Stomach (tissue), 4 donors: ENCODE data around the gene ERN1.

Experiments used
- CTCF ChIP-seq, 7 experiments: fragments of 450-650 bp in 4 of 7; fragments of 200-600 bp in 3 of 7; sonication (generic) in 3 of 7; IDR thresholded peaks; one replicate each; pipeline ENCODE4 v1.5.1; 2016 to 2019; ENCODE audit warnings: antibody characterized with exemption in 7 of 7, control low read depth in 2 of 7, mild to moderate bottlenecking in 1 of 7
- POLR2A ChIP-seq, 4 donors: fragments of 450-650 bp; IDR thresholded peaks; one replicate each; pipeline ENCODE4 v1.6.1; 2016; ENCODE audit warnings: antibody characterized with exemption in 4 of 4, control low read depth in 2 of 4, mild to moderate bottlenecking in 1 of 4, moderate library complexity in 1 of 4
- POLR2AphosphoS5 ChIP-seq, 3 donors: sonication (generic); formaldehyde crosslinking; IDR thresholded peaks; one replicate each; pipeline ENCODE4 v1.6.1; 2016; ENCODE audit warnings: antibody characterized with exemption in 3 of 3

GRCh38 chr17:64172510-64172909 is 42.6 kb upstream of the ERN1 start:
- no peak for TF ChIP-seq CTCF (IDR thresholded peaks at IDR 0.05)
- TF ChIP-seq POLR2A (IDR thresholded peaks at IDR 0.05), result no peak
- TF ChIP-seq POLR2AphosphoS5 (IDR thresholded peaks at IDR 0.05), result no peak
